ENCODE results near the gene PHETA2. TPM values are rescaled to one million over a fixed set of nuclear protein-coding genes. Genes with fewer than 3 reads are reported as not detected.

The PHETA2 gene, protein sequence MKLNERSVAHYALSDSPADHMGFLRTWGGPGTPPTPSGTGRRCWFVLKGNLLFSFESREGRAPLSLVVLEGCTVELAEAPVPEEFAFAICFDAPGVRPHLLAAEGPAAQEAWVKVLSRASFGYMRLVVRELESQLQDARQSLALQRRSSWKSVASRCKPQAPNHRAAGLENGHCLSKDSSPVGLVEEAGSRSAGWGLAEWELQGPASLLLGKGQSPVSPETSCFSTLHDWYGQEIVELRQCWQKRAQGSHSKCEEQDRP
- total RNA-seq (2014; rRNA removed; shearing (Covaris generic)) = 0.25 TPM in 1 of 2 replicates, not detected in the other

DNA sequence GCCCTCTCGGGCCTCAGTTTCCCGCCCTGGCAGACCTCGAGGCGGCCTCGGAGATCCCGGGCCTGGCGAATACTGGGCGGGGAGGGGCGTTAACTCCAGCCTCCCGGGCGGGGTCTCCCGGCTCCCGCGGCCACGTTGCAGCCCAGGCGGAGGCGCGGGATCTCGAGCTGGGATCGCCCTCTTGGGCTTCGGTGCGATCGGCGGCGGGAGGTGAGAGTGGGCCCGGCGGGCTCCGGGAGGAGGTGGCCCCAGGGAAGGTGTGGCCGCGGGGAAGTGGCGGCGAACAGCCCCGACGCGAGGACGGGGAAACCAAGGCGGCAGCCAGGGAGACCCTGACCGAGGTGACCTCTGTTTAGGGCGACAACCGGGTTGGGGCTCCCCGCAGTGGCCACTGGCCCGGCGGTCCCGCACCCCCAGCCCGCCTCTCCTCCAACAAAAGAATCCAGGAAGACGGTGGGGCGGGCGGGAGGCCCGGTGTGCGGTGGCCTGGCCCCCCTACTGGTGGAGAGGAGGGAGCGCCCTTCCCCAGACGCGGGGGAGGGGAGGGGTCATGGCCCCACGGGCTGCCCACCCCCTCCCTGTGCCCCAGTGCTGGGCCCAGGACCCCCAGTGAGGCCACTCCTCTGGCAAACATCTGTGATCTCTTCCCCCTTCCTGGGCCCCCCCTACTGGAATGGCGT, at the start of gene PHETA2:
TSS of gene PHETA2 (plus strand) at position 117 of the 680 bp plus-strand sequence. CDS start 3,046 bp downstream, outside the sequence.
- in situ Hi-C loops (cut with HindIII; ENCODE audit: low sequenced_read_pairs) = no loop called here
- no peak for DNase-seq (ENCODE audit: low spot score)

DNA sequence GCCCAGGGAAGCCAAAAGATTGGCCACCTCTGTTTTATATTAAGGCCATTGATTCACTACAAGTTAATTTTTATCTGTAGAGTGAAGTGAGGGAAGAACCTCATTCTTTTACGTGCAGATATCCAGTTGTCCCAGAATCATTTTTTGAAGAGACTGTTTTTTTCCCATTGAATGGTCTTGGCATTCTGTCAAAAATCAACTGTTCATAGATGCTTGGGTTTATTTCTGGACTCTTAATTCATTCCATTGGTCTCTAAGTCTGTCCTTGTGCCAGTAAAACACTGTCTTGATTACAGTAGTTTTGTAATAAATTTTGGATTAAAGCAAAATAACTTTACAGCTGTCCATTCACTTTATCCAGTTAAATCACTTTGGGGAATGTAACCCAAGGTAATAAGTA, 48.6 kb upstream of the PHETA2 start:
- DNase-seq (ENCODE audit: low spot score) = no peak
- in situ Hi-C loops (cut with HindIII; ENCODE audit: low sequenced_read_pairs) = no loop called here

- DNase-seq (ENCODE audit: low spot score) = no peak
- in situ Hi-C loops (cut with HindIII; ENCODE audit: low sequenced_read_pairs) = no loop called here
These were observed 47.3 kb upstream of the PHETA2 start for GRCh38 chr22:42026705-42027104.

GRCh38 chr22:42033263-42034181, 40.5 kb upstream of the PHETA2 start:
- DNase-seq (ENCODE audit: low spot score) = no peak
- in situ Hi-C loops (cut with HindIII; ENCODE audit: low sequenced_read_pairs) = no loop called here

DNA sequence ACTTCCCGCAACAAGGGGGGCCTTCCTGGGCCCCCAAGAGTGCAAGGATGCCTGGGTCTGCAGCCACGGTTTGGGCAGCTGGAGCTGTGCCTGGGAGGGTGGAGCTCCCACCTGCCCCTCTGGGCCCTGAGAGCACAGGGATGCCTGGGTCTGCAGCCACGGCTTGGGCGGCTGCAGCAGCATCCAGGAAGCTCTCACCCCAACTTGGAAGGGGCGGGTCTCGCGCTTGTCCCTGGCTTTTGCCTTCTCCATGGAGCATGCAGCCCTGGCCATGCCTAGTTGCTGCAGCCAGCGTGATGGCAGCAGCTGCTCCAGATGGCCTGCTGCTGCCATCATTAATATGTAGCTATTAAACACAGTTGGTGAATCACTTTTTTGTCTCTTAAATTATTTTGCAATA, 38.8 kb upstream of the PHETA2 start:
- in situ Hi-C loops (cut with HindIII; ENCODE audit: low sequenced_read_pairs) = no loop called here
- DNase-seq (ENCODE audit: low spot score) = no peak

GRCh38 chr22:42039271-42039670, 34.8 kb upstream of the PHETA2 start:
- in situ Hi-C loops (cut with HindIII; ENCODE audit: low sequenced_read_pairs) = no loop called here
- DNase-seq (ENCODE audit: low spot score) = no peak

DNA sequence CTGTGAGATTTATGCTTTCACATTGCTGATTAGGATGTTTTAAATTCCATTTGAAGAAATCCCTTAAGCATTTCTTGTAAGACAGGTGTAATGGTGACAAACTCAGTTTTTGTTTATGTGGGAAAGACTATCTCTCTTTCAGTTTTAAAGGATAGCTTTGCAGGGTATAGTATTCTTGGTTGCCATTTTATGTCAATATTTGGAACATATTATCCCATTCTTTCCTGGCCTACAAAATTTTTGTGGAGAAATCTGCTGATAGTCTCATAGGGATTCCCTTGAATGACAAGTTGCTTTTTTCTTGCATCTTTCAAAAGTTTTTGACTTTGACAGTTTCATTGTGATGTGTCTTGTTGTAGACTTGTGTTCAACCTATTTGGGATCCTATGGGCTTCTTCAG, 32.3 kb upstream of the PHETA2 start:
- in situ Hi-C loops (cut with HindIII; ENCODE audit: low sequenced_read_pairs) = no loop called here
- DNase-seq (ENCODE audit: low spot score) = no peak

GRCh38 chr22:42050641-42051180, 23.3 kb upstream of the PHETA2 start:
- in situ Hi-C loops (cut with HindIII; ENCODE audit: low sequenced_read_pairs) = no loop called here

GRCh38 chr22:42052765-42053164, 21.3 kb upstream of the PHETA2 start:
- no peak for DNase-seq (ENCODE audit: low spot score)
- in situ Hi-C loops (cut with HindIII; ENCODE audit: low sequenced_read_pairs) = no loop called here

More at GRCh38 chr22:42050641-42051180, 23.3 kb upstream of the PHETA2 start:
- DNase-seq (ENCODE audit: low spot score) = no peak

- in situ Hi-C loops (cut with HindIII; ENCODE audit: low sequenced_read_pairs) = no loop called here
- no peak for DNase-seq (ENCODE audit: low spot score)
These were observed 17.1 kb upstream of the PHETA2 start for GRCh38 chr22:42056757-42057511.

GRCh38 chr22:42060489-42060888, 13.6 kb upstream of the PHETA2 start:
- in situ Hi-C loops (cut with HindIII; ENCODE audit: low sequenced_read_pairs) = no loop called here
- no peak for DNase-seq (ENCODE audit: low spot score)

- in situ Hi-C loops (cut with HindIII; ENCODE audit: low sequenced_read_pairs) = no loop called here
- no peak for DNase-seq (ENCODE audit: low spot score)
These were observed 13.0 kb upstream of the PHETA2 start for GRCh38 chr22:42061041-42061440.

DNA sequence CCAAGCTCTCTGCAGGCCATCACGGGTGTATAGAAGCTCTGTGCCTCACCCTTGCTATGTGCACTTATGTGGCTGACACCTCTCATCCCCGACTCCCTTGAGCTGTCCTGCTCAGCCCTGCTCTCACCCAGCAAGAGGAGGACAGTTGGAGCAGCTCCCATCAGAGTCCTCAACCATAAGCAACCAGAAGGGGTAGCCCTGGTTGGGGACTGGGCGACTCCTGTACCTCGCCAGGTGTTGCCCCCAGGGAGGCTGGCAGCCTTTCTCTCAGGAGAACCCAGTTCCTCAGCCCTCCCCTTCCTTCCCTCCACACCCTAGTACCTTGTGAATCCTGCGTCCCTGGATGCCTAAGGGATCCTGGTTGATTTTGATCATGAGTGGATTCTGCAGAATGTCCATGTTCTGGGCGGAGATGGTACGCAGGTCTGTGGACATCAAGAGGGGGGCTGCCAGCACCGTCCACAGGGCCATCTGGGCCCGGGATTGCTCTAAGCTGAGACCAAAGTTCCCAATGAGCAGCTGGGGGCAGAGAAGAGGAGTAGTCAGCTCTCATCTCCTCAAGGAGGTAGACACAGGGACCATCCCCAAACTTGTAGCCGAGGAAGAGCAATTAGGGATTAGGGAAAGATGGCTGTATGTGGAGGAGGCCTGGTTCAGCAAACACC, 11.4 kb upstream of the PHETA2 start:
- in situ Hi-C loops (cut with HindIII; ENCODE audit: low sequenced_read_pairs) = no loop called here
- DNase-seq (ENCODE audit: low spot score) = no peak

DNA sequence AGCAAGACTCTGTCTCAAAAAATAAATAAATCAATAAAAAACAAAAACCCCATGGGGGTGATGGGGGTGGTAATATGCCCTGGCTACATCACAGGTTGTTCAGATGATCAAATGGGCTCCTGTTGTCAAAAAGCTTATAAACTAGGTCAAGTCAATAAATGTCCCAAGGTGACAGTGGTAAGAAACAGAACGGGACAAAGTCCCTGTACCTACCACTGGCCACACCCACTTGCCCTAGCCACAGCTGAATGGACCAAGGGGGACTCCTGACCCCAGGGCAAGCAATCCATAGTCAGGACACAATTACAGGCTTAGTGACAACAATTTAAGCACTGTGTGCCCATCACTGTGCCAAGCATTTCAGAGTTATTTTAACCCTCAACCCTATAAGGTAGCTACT, 9.4 kb upstream of the PHETA2 start:
- no peak for DNase-seq (ENCODE audit: low spot score)
- in situ Hi-C loops (cut with HindIII; ENCODE audit: low sequenced_read_pairs) = no loop called here

- no peak for DNase-seq (ENCODE audit: low spot score)
- in situ Hi-C loops (cut with HindIII; ENCODE audit: low sequenced_read_pairs) = no loop called here
These were observed 8.5 kb upstream of the PHETA2 start for GRCh38 chr22:42065438-42066125.

DNA sequence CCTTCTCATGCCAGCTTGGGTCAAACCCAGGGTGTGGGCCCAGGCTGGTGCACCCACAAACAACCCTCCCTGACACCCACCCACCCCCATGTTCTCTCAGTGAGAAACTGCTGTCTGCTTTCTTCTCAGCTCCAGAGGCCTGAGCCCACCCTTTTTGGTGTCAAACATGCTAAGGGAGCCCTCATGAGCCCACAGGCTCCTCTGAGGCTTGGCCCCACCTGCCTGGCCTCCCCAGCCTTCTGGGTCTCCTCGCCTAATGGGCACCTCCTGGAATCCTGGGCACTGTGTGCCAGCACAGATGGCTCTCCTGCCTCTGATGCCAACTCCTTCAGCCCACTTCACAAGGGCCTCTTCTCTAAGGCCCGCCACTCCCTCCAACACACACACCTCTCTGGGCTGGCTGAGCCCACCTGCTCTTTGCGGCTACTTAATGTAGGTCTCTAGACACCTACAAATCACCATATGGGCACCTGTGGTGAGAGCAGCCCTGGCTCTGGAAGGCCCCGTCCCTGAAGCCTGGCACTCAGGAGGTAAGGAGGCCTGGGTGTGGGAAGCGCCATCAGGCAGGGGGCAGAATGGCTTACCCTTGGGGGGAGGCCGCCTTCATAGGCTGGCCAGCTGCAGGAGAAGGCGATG, 7.8 kb upstream of the PHETA2 start:
- in situ Hi-C loops (cut with HindIII; ENCODE audit: low sequenced_read_pairs) = no loop called here
- DNase-seq (ENCODE audit: low spot score) = peak; percentile 75

GRCh38 chr22:42066937-42067336, 7.1 kb upstream of the PHETA2 start:
- DNase-seq (ENCODE audit: low spot score) = no peak
- in situ Hi-C loops (cut with HindIII; ENCODE audit: low sequenced_read_pairs) = no loop called here

All from G401 (cell line).